NK-92 treated with Interleukin-12 subunit alpha and Interleukin-12 subunit beta, amount 100 ng/mL, for 24 hours (cell line): ENCODE data around the gene HOXA11.

Experiments
- DNase-seq: peaks from one replicate; lab custom pipeline; 2025; lab: John Stamatoyannopoulos, UW

Gene HOXA11

GRCh38 chr7:27147199-27148030 is 37.6 kb downstream of the HOXA11 start, which contains the start of gene HOXA6:
Gene HOXA6, minus strand, starts transcription at chr7:27147774. Its CDS starts 25 bp downstream, at chr7:27147749.
- DNase-seq, result no peak

- no peak for DNase-seq
Observed at GRCh38 chr7:27146491-27147198, 38.4 kb downstream of the HOXA11 start.

- no peak for DNase-seq
Observed at GRCh38 chr7:27145914-27146412, 39.1 kb downstream of the HOXA11 start.

GRCh38 chr7:27145165-27145913 is 39.7 kb downstream of the HOXA11 start:
- DNase-seq, result no peak

- no peak for DNase-seq
Observed at GRCh38 chr7:27144781-27145164, 40.3 kb downstream of the HOXA11 start.

- no peak for DNase-seq
Observed at GRCh38 chr7:27143950-27144780, 40.9 kb downstream of the HOXA11 start.

GRCh38 chr7:27143023-27143949 is 41.7 kb downstream of the HOXA11 start, which contains the start of gene HOXA5:
Gene HOXA5, minus strand, starts transcription at chr7:27143681. Its CDS starts 74 bp downstream, at chr7:27143607.
- DNase-seq, result no peak

GRCh38 chr7:27142580-27143022 is 42.4 kb downstream of the HOXA11 start:
- no peak for DNase-seq

- DNase-seq, result no peak
Observed at GRCh38 chr7:27141923-27142579, 43.0 kb downstream of the HOXA11 start.

GRCh38 chr7:27141137-27141922 is 43.7 kb downstream of the HOXA11 start:
- DNase-seq, result no peak

GRCh38 chr7:27140126-27140857 is 44.7 kb downstream of the HOXA11 start:
- no peak for DNase-seq

GRCh38 chr7:27139334-27140125 is 45.5 kb downstream of the HOXA11 start:
- DNase-seq, result no peak

- DNase-seq, result no peak
Observed at GRCh38 chr7:27138985-27139333, 46.1 kb downstream of the HOXA11 start.

GRCh38 chr7:27138472-27138871 is 46.6 kb downstream of the HOXA11 start:
- DNase-seq, result no peak

- DNase-seq, result no peak
Observed at GRCh38 chr7:27137640-27138315, 47.3 kb downstream of the HOXA11 start.

GRCh38 chr7:27134392-27134791 is 50.6 kb downstream of the HOXA11 start:
- DNase-seq, result no peak
